Nucleus accumbens (tissue), 56 donors: ENCODE data around the gene NOL12.
A peak's percentile ranks its signal among the peaks of the same experiment; 100 is the strongest.
"Not testable (repeated sequence)": the region's sequence is repeated elsewhere in the genome, so short reads cannot be mapped to it uniquely, and the experiment has no call there.

Experiments used
- DNase-seq, 56 donors: peaks; one replicate each; lab custom pipeline; 2025; lab: John Stamatoyannopoulos, UW

The NOL12 gene, protein sequence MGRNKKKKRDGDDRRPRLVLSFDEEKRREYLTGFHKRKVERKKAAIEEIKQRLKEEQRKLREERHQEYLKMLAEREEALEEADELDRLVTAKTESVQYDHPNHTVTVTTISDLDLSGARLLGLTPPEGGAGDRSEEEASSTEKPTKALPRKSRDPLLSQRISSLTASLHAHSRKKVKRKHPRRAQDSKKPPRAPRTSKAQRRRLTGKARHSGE

GRCh38 chr22:37686002-37686982 is at the start of gene NOL12:
NOL12 (plus strand) TSS chr22:37686343; CDS start chr22:37686393, 50 bp downstream.
- DNase-seq = peak in 55 of 56 donors; percentile 21 to 88 (median 74)

DNA sequence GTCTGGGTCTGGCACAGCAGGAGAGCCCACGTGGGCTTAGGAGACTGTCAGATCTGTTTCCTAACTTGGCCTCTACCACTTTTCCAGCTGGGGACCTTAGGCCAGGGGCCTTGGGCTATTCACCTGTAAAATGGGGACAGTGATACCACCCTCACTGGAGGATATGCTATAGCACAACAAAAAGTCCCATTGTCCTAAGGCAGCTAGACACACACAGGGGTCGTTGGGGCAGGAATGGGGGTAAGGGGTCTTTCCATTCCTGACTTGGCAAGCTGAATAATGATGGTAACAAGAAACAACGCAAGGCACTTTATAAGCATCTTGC is 49.2 kb upstream of the NOL12 start:
- DNase-seq = no peak

GRCh38 chr22:37638391-37639069 is 47.6 kb upstream of the NOL12 start:
- no peak for DNase-seq

DNA sequence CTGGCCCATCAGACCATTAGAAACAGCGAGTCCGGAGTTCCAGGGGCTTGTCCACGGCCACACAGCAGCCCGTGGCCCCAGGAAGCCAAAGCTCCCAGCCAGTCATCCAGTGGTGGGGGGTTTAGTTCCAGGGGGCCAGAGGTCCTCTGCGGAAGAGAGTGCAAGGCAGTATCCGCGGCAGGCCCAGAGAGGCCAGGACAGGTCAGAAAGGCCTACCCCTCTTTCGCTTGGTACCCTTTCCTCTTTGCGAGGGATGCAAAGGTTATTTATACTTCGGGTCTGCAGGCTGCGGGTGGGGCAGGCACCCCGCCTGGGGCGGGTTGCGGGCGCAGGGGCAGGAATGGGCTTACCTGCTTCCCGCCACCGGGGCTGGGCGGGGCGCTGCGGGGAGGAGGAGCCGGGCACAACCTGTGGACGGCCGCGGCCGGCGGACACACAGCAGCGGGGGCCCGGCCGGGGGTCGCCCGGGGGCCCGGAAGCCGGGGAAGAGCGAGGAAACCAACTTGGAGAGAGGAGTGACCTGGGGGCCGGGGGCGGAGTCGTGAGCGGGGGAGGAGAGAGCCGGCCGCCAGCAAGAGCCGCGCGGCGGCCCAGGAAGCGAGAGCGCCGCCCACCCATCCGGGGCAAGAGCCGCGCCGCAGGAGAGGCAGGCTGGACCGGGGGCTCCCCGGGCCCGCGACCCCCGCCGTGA is 46.9 kb upstream of the NOL12 start, which contains the start of gene SH3BP1:
SH3BP1 (plus strand) TSS at position 600 of the 691 bp plus-strand sequence. CDS start 119 bp downstream, outside the sequence.
- DNase-seq = peak in 3 of 56 donors; percentile 10 to 22 (median 16)

GRCh38 chr22:37639771-37640590 is 46.2 kb upstream of the NOL12 start:
- peak in 1 of 56 donors; percentile 16 for DNase-seq

- DNase-seq = no peak
These were observed 45.3 kb upstream of the NOL12 start for GRCh38 chr22:37640591-37641560.

- no peak for DNase-seq
These were observed 44.6 kb upstream of the NOL12 start for GRCh38 chr22:37641561-37641949.

- DNase-seq = peak in 50 of 56 donors; percentile 25 to 91 (median 64)
These were observed 42.8 kb upstream of the NOL12 start for GRCh38 chr22:37643225-37643847.

DNA sequence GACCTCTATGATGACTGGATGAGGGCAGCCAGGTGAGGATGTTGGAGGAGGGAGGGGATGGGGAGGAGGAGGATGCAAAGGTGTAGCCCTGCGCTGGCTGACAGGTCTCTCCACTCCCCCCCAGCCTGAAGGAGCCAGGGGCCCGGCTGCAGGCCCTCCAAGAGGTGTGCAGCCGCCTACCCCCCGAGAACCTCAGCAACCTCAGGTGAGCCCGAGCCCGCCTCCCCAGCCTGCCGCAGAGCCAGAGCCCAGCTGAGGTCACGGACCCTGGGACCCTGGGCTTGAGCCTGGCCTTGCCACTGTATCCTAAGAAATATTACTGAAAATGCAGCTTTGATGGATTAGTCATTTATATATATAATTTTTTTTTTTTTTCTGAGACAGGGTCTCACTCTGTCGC is 38.8 kb upstream of the NOL12 start:
- DNase-seq = no peak

GRCh38 chr22:37647928-37648327 is 38.2 kb upstream of the NOL12 start:
- no peak for DNase-seq

DNA sequence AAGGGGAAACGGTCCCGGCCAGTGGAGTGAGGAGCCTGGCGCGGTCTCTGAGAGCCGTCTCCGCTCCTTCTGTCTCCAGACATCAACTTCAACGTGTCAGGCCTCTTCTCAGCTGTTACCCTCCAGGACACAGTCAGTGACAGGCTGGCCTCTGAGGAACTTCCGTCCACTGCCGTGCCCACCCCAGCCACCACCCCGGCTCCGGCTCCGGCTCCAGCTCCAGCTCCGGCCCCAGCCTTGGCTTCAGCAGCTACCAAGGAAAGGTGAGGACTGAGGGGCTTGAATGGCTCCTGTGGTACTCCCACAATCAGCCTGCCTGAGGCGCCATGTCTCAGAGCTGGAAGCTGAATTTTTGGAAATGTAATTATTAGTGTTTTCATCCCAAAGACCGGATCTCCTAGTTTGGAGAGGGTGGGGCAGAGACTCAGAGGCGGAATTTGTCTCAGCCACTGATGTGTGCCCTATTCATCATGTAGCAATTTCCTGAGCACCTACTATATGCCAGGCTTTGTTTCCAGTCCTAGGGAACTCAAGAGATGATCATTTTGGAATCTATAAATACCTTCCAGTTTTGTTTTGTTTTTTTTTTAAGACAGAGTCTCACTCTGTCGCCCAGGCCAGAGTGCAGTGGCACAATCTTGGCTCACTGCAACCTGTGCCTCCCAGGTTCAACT is 35.5 kb upstream of the NOL12 start:
- DNase-seq = no peak

- no peak for DNase-seq
These were observed 31.4 kb upstream of the NOL12 start for GRCh38 chr22:37654563-37655251.

GRCh38 chr22:37655252-37655563 is 30.9 kb upstream of the NOL12 start:
- no peak for DNase-seq

- DNase-seq = not testable (repeated sequence)
These were observed 29.6 kb upstream of the NOL12 start for GRCh38 chr22:37656583-37656982.

- peak in 3 of 56 donors; percentile 13 to 33 (median 31) for DNase-seq
These were observed 28.5 kb upstream of the NOL12 start for GRCh38 chr22:37657590-37658132.
